Gastrocnemius medialis (tissue), 4 donors: ENCODE measurements around the gene SLC17A8.

ENCODE experiments used
- POLR2A ChIP-seq, 2 donors: fragments of 450-650 bp; IDR thresholded peaks; one replicate each; pipeline ENCODE4 v1.6.1; 2017; ENCODE audit warnings: antibody characterized with exemption in 2 of 2, mild to moderate bottlenecking in 2 of 2, moderate library complexity in 2 of 2
- TF ChIP-seq, protein P1 (sequence below), 5 experiments: fragments of 450-650 bp in 3 of 5; fragments of 200-600 bp in 2 of 5; sonication (generic) in 2 of 5; IDR thresholded peaks in 4 of 5; conservative IDR thresholded peaks in 1 of 5; 1 replicate in 4 of 5; 2 replicates in 1 of 5; pipeline ENCODE4 v1.5.1; 2016 to 2019; ENCODE audit warnings: antibody characterized with exemption in 5 of 5, mild to moderate bottlenecking in 3 of 5, moderate library complexity in 3 of 5

DNA sequence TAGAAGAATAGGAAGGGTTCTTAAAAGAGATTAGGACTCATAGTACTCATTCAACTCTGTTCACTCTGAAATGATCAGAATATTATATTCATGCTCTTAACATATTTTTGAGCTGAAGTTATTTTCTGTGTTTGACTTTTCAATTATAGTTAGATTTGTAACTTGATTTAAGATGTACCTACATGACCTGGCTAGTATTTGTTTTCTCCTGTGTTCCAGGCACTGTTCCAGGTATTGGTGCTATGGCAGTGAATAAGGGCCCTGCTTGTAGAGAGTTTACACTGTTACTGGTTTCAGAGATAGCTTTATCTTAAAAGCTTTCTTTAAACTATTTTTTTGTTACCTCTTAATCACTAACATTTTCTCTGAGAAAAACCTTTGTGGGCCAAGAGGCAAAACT lies 19.1 kb upstream of the SLC17A8 start:
- TF ChIP-seq, protein P1, sequence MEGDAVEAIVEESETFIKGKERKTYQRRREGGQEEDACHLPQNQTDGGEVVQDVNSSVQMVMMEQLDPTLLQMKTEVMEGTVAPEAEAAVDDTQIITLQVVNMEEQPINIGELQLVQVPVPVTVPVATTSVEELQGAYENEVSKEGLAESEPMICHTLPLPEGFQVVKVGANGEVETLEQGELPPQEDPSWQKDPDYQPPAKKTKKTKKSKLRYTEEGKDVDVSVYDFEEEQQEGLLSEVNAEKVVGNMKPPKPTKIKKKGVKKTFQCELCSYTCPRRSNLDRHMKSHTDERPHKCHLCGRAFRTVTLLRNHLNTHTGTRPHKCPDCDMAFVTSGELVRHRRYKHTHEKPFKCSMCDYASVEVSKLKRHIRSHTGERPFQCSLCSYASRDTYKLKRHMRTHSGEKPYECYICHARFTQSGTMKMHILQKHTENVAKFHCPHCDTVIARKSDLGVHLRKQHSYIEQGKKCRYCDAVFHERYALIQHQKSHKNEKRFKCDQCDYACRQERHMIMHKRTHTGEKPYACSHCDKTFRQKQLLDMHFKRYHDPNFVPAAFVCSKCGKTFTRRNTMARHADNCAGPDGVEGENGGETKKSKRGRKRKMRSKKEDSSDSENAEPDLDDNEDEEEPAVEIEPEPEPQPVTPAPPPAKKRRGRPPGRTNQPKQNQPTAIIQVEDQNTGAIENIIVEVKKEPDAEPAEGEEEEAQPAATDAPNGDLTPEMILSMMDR (IDR thresholded peaks at IDR 0.05 in 4 of 5, conservative IDR thresholded peaks at IDR 0.05 in 1 of 5) = no peak
- TF ChIP-seq POLR2A (IDR thresholded peaks at IDR 0.05) = no peak
